Ishikawa (cell line): ENCODE results near the gene KCTD3.

Experiments used
- CEBPB ChIP-seq: IDR thresholded peaks from 2 replicates; pipeline ENCODE4 v1.6.1; 2012
- CREB1 ChIP-seq: IDR thresholded peaks from 2 replicates; pipeline ENCODE4 v1.6.1; 2012; ENCODE audit warnings: low read depth
- EGR1 ChIP-seq: IDR thresholded peaks from 2 replicates; pipeline ENCODE4 v1.6.1; 2012
- EP300 ChIP-seq: IDR thresholded peaks from 2 replicates; pipeline ENCODE4 v1.6.1; 2012; ENCODE audit warnings: borderline replicate concordance
- FOXM1 ChIP-seq: IDR thresholded peaks from 2 replicates; pipeline ENCODE4 v1.6.1; 2012; ENCODE audit warnings: low read depth, borderline replicate concordance
- NFIC ChIP-seq: IDR thresholded peaks from 2 replicates; pipeline ENCODE4 v1.6.1; 2012
- RAD21 ChIP-seq: IDR thresholded peaks from 2 replicates; pipeline ENCODE4 v1.6.1; 2012; ENCODE audit warnings: low read depth
- TAF1 ChIP-seq: IDR thresholded peaks from 2 replicates; pipeline ENCODE4 v1.6.1; 2012; ENCODE audit warnings: low read depth, mild to moderate bottlenecking
- TCF12 ChIP-seq: IDR thresholded peaks from 2 replicates; pipeline ENCODE4 v1.6.1; 2012; ENCODE audit warnings: low read depth
- TEAD4 ChIP-seq: IDR thresholded peaks from 2 replicates; pipeline ENCODE4 v1.6.1; 2012
- USF1 ChIP-seq: IDR thresholded peaks from 2 replicates; pipeline ENCODE4 v1.6.1; 2012
- YY1 ChIP-seq: IDR thresholded peaks from 2 replicates; pipeline ENCODE4 v1.6.1; 2012; ENCODE audit warnings: low read depth
- ZBTB7A ChIP-seq: IDR thresholded peaks from 2 replicates; pipeline ENCODE4 v1.6.1; 2012; ENCODE audit warnings: low read depth
- TF ChIP-seq, protein P1 (sequence below): IDR thresholded peaks from 2 replicates; pipeline ENCODE4 v1.6.1; 2012
- TF ChIP-seq, protein P2 (sequence below): IDR thresholded peaks from 2 replicates; pipeline ENCODE4 v1.6.1; 2012; ENCODE audit warnings: low read depth, mild to moderate bottlenecking

The KCTD3 gene

GRCh38 chr1:215594640-215595039 is 27.5 kb downstream of the KCTD3 start:
- no peak for TF ChIP-seq CEBPB
- TF ChIP-seq TEAD4, result no peak
- TF ChIP-seq, protein P1, sequence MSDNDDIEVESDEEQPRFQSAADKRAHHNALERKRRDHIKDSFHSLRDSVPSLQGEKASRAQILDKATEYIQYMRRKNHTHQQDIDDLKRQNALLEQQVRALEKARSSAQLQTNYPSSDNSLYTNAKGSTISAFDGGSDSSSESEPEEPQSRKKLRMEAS, result no peak
- TF ChIP-seq TAF1, result no peak
- TF ChIP-seq ZBTB7A, result no peak

- TF ChIP-seq, protein P2, sequence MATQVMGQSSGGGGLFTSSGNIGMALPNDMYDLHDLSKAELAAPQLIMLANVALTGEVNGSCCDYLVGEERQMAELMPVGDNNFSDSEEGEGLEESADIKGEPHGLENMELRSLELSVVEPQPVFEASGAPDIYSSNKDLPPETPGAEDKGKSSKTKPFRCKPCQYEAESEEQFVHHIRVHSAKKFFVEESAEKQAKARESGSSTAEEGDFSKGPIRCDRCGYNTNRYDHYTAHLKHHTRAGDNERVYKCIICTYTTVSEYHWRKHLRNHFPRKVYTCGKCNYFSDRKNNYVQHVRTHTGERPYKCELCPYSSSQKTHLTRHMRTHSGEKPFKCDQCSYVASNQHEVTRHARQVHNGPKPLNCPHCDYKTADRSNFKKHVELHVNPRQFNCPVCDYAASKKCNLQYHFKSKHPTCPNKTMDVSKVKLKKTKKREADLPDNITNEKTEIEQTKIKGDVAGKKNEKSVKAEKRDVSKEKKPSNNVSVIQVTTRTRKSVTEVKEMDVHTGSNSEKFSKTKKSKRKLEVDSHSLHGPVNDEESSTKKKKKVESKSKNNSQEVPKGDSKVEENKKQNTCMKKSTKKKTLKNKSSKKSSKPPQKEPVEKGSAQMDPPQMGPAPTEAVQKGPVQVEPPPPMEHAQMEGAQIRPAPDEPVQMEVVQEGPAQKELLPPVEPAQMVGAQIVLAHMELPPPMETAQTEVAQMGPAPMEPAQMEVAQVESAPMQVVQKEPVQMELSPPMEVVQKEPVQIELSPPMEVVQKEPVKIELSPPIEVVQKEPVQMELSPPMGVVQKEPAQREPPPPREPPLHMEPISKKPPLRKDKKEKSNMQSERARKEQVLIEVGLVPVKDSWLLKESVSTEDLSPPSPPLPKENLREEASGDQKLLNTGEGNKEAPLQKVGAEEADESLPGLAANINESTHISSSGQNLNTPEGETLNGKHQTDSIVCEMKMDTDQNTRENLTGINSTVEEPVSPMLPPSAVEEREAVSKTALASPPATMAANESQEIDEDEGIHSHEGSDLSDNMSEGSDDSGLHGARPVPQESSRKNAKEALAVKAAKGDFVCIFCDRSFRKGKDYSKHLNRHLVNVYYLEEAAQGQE, result no peak
- no peak for TF ChIP-seq TEAD4
- no peak for TF ChIP-seq TAF1
- TF ChIP-seq ZBTB7A, result no peak
- no peak for TF ChIP-seq EGR1
- no peak for TF ChIP-seq NFIC
- no peak for TF ChIP-seq CREB1
- no peak for TF ChIP-seq CEBPB
- no peak for TF ChIP-seq TCF12
- TF ChIP-seq, protein P1, result no peak
- no peak for TF ChIP-seq FOXM1
- no peak for TF ChIP-seq USF1
- TF ChIP-seq YY1, result no peak
- no peak for TF ChIP-seq EP300
- TF ChIP-seq RAD21, result no peak
Measured at GRCh38 chr1:215595231-215595630, 28.1 kb downstream of the KCTD3 start.

- TF ChIP-seq TAF1 (no peak), USF1 (no peak), NFIC (no peak), CEBPB (no peak), FOXM1 (no peak), TCF12 (no peak), ZBTB7A (no peak), EGR1 (no peak), RAD21 (no peak), CREB1 (no peak), TEAD4 (no peak), YY1 (no peak), EP300 (no peak)
- TF ChIP-seq, protein P2, result no peak
- TF ChIP-seq, protein P1, result no peak
Measured at GRCh38 chr1:215597961-215598360, 30.9 kb downstream of the KCTD3 start.

GRCh38 chr1:215599418-215600074 is 32.4 kb downstream of the KCTD3 start:
- TF ChIP-seq ZBTB7A (no peak), TEAD4 (no peak), EP300 (no peak), USF1 (no peak), FOXM1 (no peak), CEBPB (no peak), TCF12 (no peak), EGR1 (no peak), TAF1 (no peak), YY1 (no peak), RAD21 (no peak), CREB1 (no peak), NFIC (no peak)
- TF ChIP-seq, protein P2, result no peak
- TF ChIP-seq, protein P1, result no peak
